Spleen (tissue), 11 donors: Measurements from ENCODE around the gene ERBB4. TPM values are rescaled to one million over a fixed set of nuclear protein-coding genes. Genes with fewer than 3 reads are reported as not detected.

ENCODE experiments used
- DNase-seq: peaks from one replicate; pipeline ENCODE4 v3.0.0-alpha.2; 2020
- H3K27ac ChIP-seq, 8 donors: fragments of 200-600 bp; sonication (generic) in 7 of 8; 1 replicate in 4 of 8; 2 replicates in 4 of 8; pipeline versions ENCODE4 v1.5.0 to v1.8.0; 2016 to 2021; ENCODE audit warnings: inconsistent platforms in 4 of 8, mild to moderate bottlenecking in 4 of 8, moderate library complexity in 1 of 8
- H3K27me3 ChIP-seq, 7 donors: fragments of 200-600 bp; sonication (generic) in 6 of 7; replicated peaks in 1 of 7; 1 replicate in 4 of 7; 2 replicates in 3 of 7; pipeline versions ENCODE4 v1.5.0 to v1.8.0; 2016 to 2021; ENCODE audit warnings: inconsistent platforms in 3 of 7, mild to moderate bottlenecking in 1 of 7
- H3K36me3 ChIP-seq, 6 donors: fragments of 200-600 bp; sonication (generic) in 5 of 6; 1 replicate in 4 of 6; 2 replicates in 2 of 6; pipeline versions ENCODE4 v1.5.0 to v1.8.0; 2016 to 2021; ENCODE audit warnings: inconsistent platforms in 2 of 6
- H3K4me1 ChIP-seq, 6 donors: fragments of 200-600 bp; sonication (generic) in 5 of 6; 1 replicate in 3 of 6; 2 replicates in 3 of 6; pipeline versions ENCODE4 v1.5.0 to v1.8.0; 2016 to 2021; ENCODE audit warnings: inconsistent platforms in 3 of 6
- H3K4me3 ChIP-seq, 8 donors: fragments of 200-600 bp; sonication (generic) in 7 of 8; 1 replicate in 4 of 8; 2 replicates in 4 of 8; pipeline versions ENCODE4 v1.5.0 to v1.8.0; 2016 to 2021; ENCODE audit warnings: inconsistent platforms in 4 of 8, mild to moderate bottlenecking in 4 of 8, moderate library complexity in 2 of 8
- H3K9me3 ChIP-seq, 8 donors: fragments of 200-600 bp; sonication (generic) in 7 of 8; 1 replicate in 4 of 8; 2 replicates in 4 of 8; pipeline versions ENCODE4 v1.5.0 to v1.8.0; 2016 to 2021; ENCODE audit warnings: inconsistent platforms in 4 of 8
- POLR2A ChIP-seq, 3 donors: fragments of 450-650 bp; IDR thresholded peaks; one replicate each; pipeline ENCODE4 v1.5.1; 2017; ENCODE audit warnings: antibody characterized with exemption in 3 of 3, mild to moderate bottlenecking in 1 of 3
- POLR2AphosphoS5 ChIP-seq, 3 donors: sonication (generic); formaldehyde crosslinking; IDR thresholded peaks; one replicate each; pipeline ENCODE4 v1.5.1; 2017; ENCODE audit warnings: antibody characterized with exemption in 3 of 3
- WGBS, 5 donors: extraction: QIAGEN DNeasy Blood & Tissue Kit in 3 of 5; methylation state at CpG; one replicate each; pipeline versions ENCODE4 v1.1.5 to v1.1.7; 2013 to 2018; 5-methylcytosine and 5-hydroxymethylcytosine counted together
- intact Hi-C: fragments of 100-400 bp; cut with DNase I; formaldehyde crosslinking; loops from one replicate; pipeline ENCODE4 v1.15.0; 2023; ENCODE audit warnings: low total_unique reads
- polyA plus RNA-seq, 3 donors: library from polyadenylated mRNA; stranded (reverse); fragments of 200-250 nt; gene quantifications; one replicate each; pipeline ENCODE4 v1.2.1, GENCODE V29; 2013
- total RNA-seq, 7 donors: library from RNA; depleted of rRNA in 3 of 7; stranded (reverse); fragments of >200 nt in 3 of 7; fragmentation: NEBNext Ultra II Directional in 4 of 7; extraction: Animal tissue kit (Norgen Biotek cat#: 25700) in 4 of 7; gene quantifications; one replicate each; pipeline versions ENCODE4 v1.1.0 to v1.2.1, GENCODE V29; 2016 to 2021
- TF ChIP-seq, protein P1 (sequence below), 11 experiments: fragments of 200-600 bp in 7 of 11; fragments of 450-650 bp in 4 of 11; sonication (generic) in 4 of 11; IDR thresholded peaks in 8 of 11; conservative IDR thresholded peaks in 3 of 11; 1 replicate in 7 of 11; 2 replicates in 4 of 11; pipeline versions ENCODE4 v1.4.0 to v1.8.0; 2016 to 2021; ENCODE audit warnings: antibody characterized with exemption in 11 of 11, inconsistent platforms in 4 of 11, mild to moderate bottlenecking in 1 of 11
- donor health status: healthy with polysubstance abuse.
- donor health status: DM: no; HTN: no; CAD: no; lungs with moderate emphysema.
- donor health status: DM: no; HTN: no; CAD: no.
- donor health status: Bipolar disorder and iron deficiency.
- donor health status: healthy.
- donor health status: DM: no; HTN: no; CAD: no.
- donor health status: DM: yes; HTN: yes; CAD: no.

The ERBB4 gene
- total and polyA plus RNA-seq, 10 donors, result under 0.01 to 1.4 (median 0.35) TPM

DNA sequence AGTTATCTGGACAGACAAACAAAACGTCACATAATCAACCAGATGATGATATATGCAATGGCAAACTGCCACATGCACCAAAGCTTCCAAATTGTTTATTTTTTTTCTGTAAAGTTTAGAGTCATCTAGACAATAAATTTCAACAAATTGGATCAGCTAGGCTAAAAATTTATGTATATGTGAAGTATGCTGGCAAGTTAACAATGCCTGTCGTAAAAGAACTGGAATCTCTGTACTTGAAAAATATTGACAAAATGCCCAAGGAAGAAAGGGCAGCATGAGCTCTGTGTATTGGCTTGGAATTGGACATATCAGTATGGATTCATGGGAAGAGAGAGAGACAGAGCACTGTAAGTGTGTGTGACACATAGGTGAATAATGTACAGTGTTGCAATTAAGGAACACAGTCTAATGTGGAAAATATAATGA lies 309.8 kb downstream of the ERBB4 start:
- no peak overlapping the region for H3K27ac ChIP-seq
- no peaks in the 10 kb centered on the region for H3K9me3 ChIP-seq
- no peaks in the 10 kb centered on the region for H3K4me1 ChIP-seq
- 25 to 80% (median 55%) methylated on average over 2 of the region's 2 CpGs for WGBS, 5 donors
- H3K27me3 ChIP-seq, result no peaks in the 10 kb centered on the region
- TF ChIP-seq POLR2A (IDR thresholded peaks at IDR 0.05), result no peak
- no peak for TF ChIP-seq POLR2AphosphoS5 (IDR thresholded peaks at IDR 0.05)
- TF ChIP-seq, protein P1, sequence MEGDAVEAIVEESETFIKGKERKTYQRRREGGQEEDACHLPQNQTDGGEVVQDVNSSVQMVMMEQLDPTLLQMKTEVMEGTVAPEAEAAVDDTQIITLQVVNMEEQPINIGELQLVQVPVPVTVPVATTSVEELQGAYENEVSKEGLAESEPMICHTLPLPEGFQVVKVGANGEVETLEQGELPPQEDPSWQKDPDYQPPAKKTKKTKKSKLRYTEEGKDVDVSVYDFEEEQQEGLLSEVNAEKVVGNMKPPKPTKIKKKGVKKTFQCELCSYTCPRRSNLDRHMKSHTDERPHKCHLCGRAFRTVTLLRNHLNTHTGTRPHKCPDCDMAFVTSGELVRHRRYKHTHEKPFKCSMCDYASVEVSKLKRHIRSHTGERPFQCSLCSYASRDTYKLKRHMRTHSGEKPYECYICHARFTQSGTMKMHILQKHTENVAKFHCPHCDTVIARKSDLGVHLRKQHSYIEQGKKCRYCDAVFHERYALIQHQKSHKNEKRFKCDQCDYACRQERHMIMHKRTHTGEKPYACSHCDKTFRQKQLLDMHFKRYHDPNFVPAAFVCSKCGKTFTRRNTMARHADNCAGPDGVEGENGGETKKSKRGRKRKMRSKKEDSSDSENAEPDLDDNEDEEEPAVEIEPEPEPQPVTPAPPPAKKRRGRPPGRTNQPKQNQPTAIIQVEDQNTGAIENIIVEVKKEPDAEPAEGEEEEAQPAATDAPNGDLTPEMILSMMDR (IDR thresholded peaks at IDR 0.05 in 8 of 11, conservative IDR thresholded peaks at IDR 0.05 in 3 of 11), result no peak
- H3K36me3 ChIP-seq, result no peaks in the 10 kb centered on the region
- DNase-seq, result no peak
- intact Hi-C loops, result no loop called here
- H3K4me3 ChIP-seq, result no peak overlapping the region

- intact Hi-C loops, result no loop called here
- Histone ChIP-seq H3K9me3 (no peaks in the 10 kb centered on the region), H3K27ac (no peak overlapping the region), H3K4me3 (no peak overlapping the region), H3K27me3 (no peaks in the 10 kb centered on the region), H3K36me3 (no peaks in the 10 kb centered on the region), H3K4me1 (no peaks in the 10 kb centered on the region)
- WGBS, 5 donors, result 61 to 79% (median 70%) methylated on average over 4 of the region's 4 CpGs
- no peak for TF ChIP-seq POLR2A (IDR thresholded peaks at IDR 0.05)
- no peak for TF ChIP-seq POLR2AphosphoS5 (IDR thresholded peaks at IDR 0.05)
- TF ChIP-seq, protein P1 (IDR thresholded peaks at IDR 0.05 in 8 of 11, conservative IDR thresholded peaks at IDR 0.05 in 3 of 11), result no peak
- no peak for DNase-seq
Observed at GRCh38 chr2:212227755-212228154, 310.8 kb downstream of the ERBB4 start.

DNA sequence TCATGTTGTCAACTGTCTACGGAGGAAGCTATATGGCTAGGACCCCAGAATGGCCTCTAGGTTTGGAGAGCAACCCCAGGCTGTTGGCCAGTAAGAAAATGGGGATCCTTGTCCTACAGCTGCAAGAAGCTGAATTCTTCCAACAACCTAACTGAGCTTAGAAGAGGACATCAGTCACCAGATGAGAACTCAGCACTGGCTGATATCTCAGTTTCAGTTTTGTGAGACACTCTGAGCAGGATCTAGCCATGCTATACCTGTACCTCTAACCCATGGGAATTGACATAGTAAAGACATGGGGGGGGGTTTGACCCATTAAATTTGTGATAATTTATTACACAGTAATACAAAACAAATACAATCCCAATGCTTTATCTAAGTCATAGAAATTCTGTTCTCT lies 312.5 kb downstream of the ERBB4 start:
- 83 to 100% (median 87%) methylated on average over 1 of the region's 1 CpG for WGBS, 5 donors
- H3K27me3 ChIP-seq, result no peaks in the 10 kb centered on the region
- H3K4me3 ChIP-seq, result no peak overlapping the region
- H3K9me3 ChIP-seq, result no peaks in the 10 kb centered on the region
- intact Hi-C loops, result no loop called here
- H3K27ac ChIP-seq, result no peak overlapping the region
- no peaks in the 10 kb centered on the region for H3K36me3 ChIP-seq
- TF ChIP-seq, protein P1 (IDR thresholded peaks at IDR 0.05 in 8 of 11, conservative IDR thresholded peaks at IDR 0.05 in 3 of 11), result no peak
- TF ChIP-seq POLR2AphosphoS5 (IDR thresholded peaks at IDR 0.05) (no peak), POLR2A (IDR thresholded peaks at IDR 0.05) (no peak)
- H3K4me1 ChIP-seq, result no peaks in the 10 kb centered on the region
- no peak for DNase-seq

GRCh38 chr2:212223696-212224095 lies 314.9 kb downstream of the ERBB4 start:
- H3K4me3 ChIP-seq, result no peak overlapping the region
- H3K36me3 ChIP-seq, result no peaks in the 10 kb centered on the region
- 75 to 84% (median 82%) methylated on average over 2 of the region's 2 CpGs for WGBS, 5 donors
- no peak for DNase-seq
- no peaks in the 10 kb centered on the region for H3K4me1 ChIP-seq
- TF ChIP-seq, protein P1 (IDR thresholded peaks at IDR 0.05 in 8 of 11, conservative IDR thresholded peaks at IDR 0.05 in 3 of 11), result no peak
- TF ChIP-seq POLR2A (IDR thresholded peaks at IDR 0.05), result no peak
- no peak for TF ChIP-seq POLR2AphosphoS5 (IDR thresholded peaks at IDR 0.05)
- intact Hi-C loops, result no loop called here
- no peaks in the 10 kb centered on the region for H3K27me3 ChIP-seq
- H3K9me3 ChIP-seq, result no peaks in the 10 kb centered on the region
- no peak overlapping the region for H3K27ac ChIP-seq
